Lung (tissue), 12 donors: Measurements from ENCODE around the gene MLX. TPM values are rescaled to one million over a fixed set of nuclear protein-coding genes. Genes with fewer than 3 reads are reported as not detected.

Experiments used
- ATAC-seq: fragments of 200-7000 bp; cut with Tn5 transposase; one replicate; pipeline ENCODE4 v1.9.1; 2020; ENCODE audit warnings: moderate number of reproducible peaks; ENCODE audit not compliant: insufficient read depth, low FRiP score
- DNase-seq, 3 donors: peaks; one replicate each; pipeline ENCODE4 v3.0.0-alpha.2; 2013 to 2017
- H3K27ac ChIP-seq, 2 donors: one replicate each; pipeline ENCODE4 v1.5.1; 2013; ENCODE audit warnings: mild to moderate bottlenecking in 2 of 2, moderate library complexity in 2 of 2, control low read depth in 1 of 2, inconsistent platforms in 1 of 2, low read depth in 1 of 2, low read length in 1 of 2
- H3K27me3 ChIP-seq, 3 donors: one replicate each; pipeline ENCODE4 v1.5.1; 2013; ENCODE audit warnings: low read length in 2 of 3; ENCODE audit not compliant: control insufficient read depth in 3 of 3, insufficient read depth in 3 of 3
- H3K36me3 ChIP-seq, 4 donors: one replicate each; pipeline ENCODE4 v1.5.1; 2013; ENCODE audit warnings: low read length in 4 of 4, mild to moderate bottlenecking in 1 of 4, moderate library complexity in 1 of 4; ENCODE audit not compliant: control insufficient read depth in 4 of 4, insufficient read depth in 4 of 4
- H3K4me1 ChIP-seq, 5 donors: one replicate each; pipeline ENCODE4 v1.5.1; 2013; ENCODE audit warnings: low read length in 5 of 5, mild to moderate bottlenecking in 2 of 5, moderate library complexity in 1 of 5; ENCODE audit not compliant: control insufficient read depth in 5 of 5, insufficient read depth in 5 of 5
- H3K4me3 ChIP-seq: one replicate; pipeline ENCODE4 v1.5.1; 2013; ENCODE audit warnings: mild to moderate bottlenecking, control low read depth, moderate library complexity
- H3K9ac ChIP-seq, 2 donors: one replicate each; pipeline ENCODE4 v1.5.1; 2013; ENCODE audit warnings: low read length in 2 of 2, control low read depth in 1 of 2; ENCODE audit not compliant: insufficient read depth in 1 of 2
- H3K9me3 ChIP-seq, 4 donors: one replicate each; pipeline ENCODE4 v1.5.1; 2013; ENCODE audit warnings: low read length in 3 of 4, mild to moderate bottlenecking in 1 of 4, moderate library complexity in 1 of 4; ENCODE audit not compliant: control insufficient read depth in 4 of 4, insufficient read depth in 3 of 4
- CTCF ChIP-seq: IDR thresholded peaks from 2 replicates; pipeline ENCODE4 v1.5.1; 2012; ENCODE audit warnings: mild to moderate bottlenecking; ENCODE audit errors: control extremely low read depth, extremely low read depth
- WGBS, 2 donors: extraction: QIAGEN DNeasy Blood & Tissue Kit; methylation state at CpG; one replicate each; pipeline ENCODE4 v1.1.7; 2013; 5-methylcytosine and 5-hydroxymethylcytosine counted together
- polyA plus RNA-seq, 2 donors: library from polyadenylated mRNA; stranded (reverse); fragments of 200-250 nt; gene quantifications; one replicate each; pipeline ENCODE4 v1.2.1, GENCODE V29; 2013
- total RNA-seq, 2 donors: library from RNA; depleted of rRNA in 1 of 2; stranded (reverse); fragments of >200 nt in 1 of 2; gene quantifications; one replicate each; pipeline ENCODE4 v1.2.1, GENCODE V29; 2014 to 2021
- donor health status: control.
- donor health status: control.
- donor health status: Bipolar disorder and iron deficiency.
- donor health status: healthy.
- donor health status: DM: yes; HTN: yes; CAD: no.

Gene MLX
- total and polyA plus RNA-seq, 4 donors: 31.9 to 71.6 (median 65.7) TPM

DNA sequence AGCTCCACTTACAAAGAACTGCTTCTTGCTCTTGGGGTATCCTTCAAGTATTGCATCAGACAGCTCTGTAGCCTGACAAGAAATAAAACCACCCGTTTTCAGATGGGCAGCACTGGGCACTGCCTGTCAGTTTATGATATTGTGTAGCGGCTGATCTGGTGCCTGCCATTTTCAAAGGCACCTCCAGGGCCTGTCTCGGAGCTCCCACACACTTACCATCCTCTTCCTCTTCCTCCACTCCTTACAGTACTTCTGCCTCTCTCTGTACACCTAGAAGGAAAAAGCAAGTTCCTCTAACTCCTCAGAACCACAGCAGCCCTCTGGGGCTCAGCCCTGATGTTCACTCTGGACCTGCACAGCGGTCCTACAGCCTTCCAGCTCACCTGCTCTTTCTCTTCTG, 6.2 kb downstream of the MLX start:
- 64 to 81% methylated on average over 4 of the region's 4 CpGs for WGBS, 2 donors
- Histone ChIP-seq H3K27me3 (no peaks in the 10 kb centered on the region), H3K4me1 (peaks cover 0 to 19% (median 6%) of the 10 kb centered on the region in 5 donors), H3K9me3 (no peaks in the 10 kb centered on the region), H3K9ac (no peak overlapping the region), H3K27ac (no peak overlapping the region), H3K36me3 (peaks cover 27 to 53% (median 42%) of the 10 kb centered on the region in 4 donors), H3K4me3 (no peak overlapping the region)
- ATAC-seq (no peak), DNase-seq (no peak)
- TF ChIP-seq CTCF: no peak

- Histone ChIP-seq H3K4me1 (peaks cover 0 to 23% (median 11%) of the 10 kb centered on the region in 5 donors), H3K36me3 (peaks cover 22 to 48% (median 33%) of the 10 kb centered on the region in 4 donors), H3K9ac (no peak overlapping the region), H3K4me3 (no peak overlapping the region), H3K27me3 (no peaks in the 10 kb centered on the region), H3K27ac (no peak overlapping the region), H3K9me3 (no peaks in the 10 kb centered on the region)
- WGBS, 2 donors: 75 to 76% methylated on average over 3 of the region's 3 CpGs
- DNase-seq (no peak), ATAC-seq (no peak)
- no peak for TF ChIP-seq CTCF
Measured at GRCh38 chr17:42574463-42574862, 7.6 kb downstream of the MLX start.

DNA sequence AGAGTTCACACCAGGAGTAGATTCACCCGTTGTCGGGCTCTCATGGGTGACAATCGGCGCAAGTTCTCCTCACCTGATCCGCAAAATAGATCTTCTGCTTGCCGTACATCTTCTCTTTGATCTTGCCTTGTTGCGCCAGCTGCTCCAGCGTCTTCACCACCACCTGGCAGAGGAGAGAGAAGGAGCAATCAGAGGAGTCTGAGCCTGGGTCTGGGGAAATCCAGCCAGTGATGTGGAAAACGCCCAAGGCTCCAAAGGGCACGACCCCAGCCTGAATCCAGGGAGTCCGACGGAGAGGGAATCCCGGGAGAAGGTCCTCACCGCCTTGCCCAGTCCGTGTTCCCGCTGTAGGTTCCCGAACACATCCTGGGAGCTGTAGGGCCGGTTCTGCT, 10.2 kb downstream of the MLX start:
- DNase-seq (no peak), ATAC-seq (no peak)
- H3K27ac ChIP-seq: peak overlapping the region; percentile 38 to 82
- H3K4me3 ChIP-seq: peak overlapping the region; percentile 23
- H3K4me1 ChIP-seq: peaks cover 0 to 23% (median 11%) of the 10 kb centered on the region in 5 donors
- 11 to 12% methylated on average over 18 of the region's 18 CpGs for WGBS, 2 donors
- H3K27me3 ChIP-seq: no peaks in the 10 kb centered on the region
- H3K9me3 ChIP-seq: no peaks in the 10 kb centered on the region
- H3K9ac ChIP-seq: peak overlapping the region in 1 of 2 donors; percentile 53
- H3K36me3 ChIP-seq: peaks cover 22 to 42% (median 32%) of the 10 kb centered on the region in 4 donors
- TF ChIP-seq CTCF: no peak
